HG03469 (cell line): ENCODE results near the gene ZCCHC7.
"Not testable (repeated sequence)": the region's sequence is repeated elsewhere in the genome, so short reads cannot be mapped to it uniquely, and the experiment has no call there.

Experiments
- ATAC-seq: cut with Tn5 transposase; IDR thresholded peaks from one replicate; pipeline ENCODE4 v1.9.1; 2021; ENCODE audit warnings: mild to moderate bottlenecking, moderate library complexity, moderate number of reproducible peaks; ENCODE audit not compliant: unreplicated experiment

ZCCHC7 gene

DNA sequence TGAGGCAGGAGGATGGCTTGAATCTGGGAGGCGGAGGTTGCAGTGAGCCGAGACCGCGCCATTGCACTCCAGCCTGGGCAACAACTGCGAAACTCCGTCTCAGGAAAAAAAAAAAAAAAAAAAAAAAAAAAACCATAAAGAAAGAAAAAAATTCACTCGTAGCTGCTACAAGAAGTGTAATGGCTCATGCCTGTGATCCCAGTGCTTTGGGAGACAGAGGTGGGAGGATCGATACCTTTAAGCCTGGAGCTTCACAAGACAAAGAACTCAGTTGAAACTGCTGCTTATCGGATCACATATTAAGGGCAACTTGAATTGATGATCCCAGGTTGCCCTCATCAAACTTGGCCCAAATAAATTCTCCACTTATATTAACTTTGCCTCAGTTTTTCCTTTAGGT lies 1.0 kb upstream of the ZCCHC7 start:
- no peak for ATAC-seq

DNA sequence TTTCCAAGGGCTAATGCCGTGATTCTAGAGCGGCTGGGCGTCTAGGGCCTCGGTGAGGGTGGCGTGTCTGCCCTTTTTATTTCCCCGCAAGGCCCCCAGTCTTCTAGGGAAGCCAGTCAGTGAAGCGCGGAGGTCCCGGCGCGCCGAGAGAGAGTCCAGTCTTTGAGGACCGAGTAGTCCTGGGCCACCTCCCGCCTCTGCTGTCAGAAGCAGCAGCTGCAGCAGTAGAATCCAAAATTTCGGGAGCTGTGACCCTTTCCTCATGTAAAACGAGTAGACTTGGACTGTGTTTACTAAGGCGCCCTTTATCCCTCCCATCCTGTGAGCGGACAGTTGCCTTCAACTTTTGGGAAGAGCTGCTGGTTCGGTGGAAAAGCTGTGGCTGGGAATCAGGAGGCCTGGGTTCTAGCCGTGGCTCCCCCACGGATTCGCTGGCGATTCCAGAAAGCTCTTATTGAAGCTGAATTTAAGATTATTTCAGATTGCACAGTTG lies 515 bp downstream of the ZCCHC7 start:
- ATAC-seq: not testable (repeated sequence)

DNA sequence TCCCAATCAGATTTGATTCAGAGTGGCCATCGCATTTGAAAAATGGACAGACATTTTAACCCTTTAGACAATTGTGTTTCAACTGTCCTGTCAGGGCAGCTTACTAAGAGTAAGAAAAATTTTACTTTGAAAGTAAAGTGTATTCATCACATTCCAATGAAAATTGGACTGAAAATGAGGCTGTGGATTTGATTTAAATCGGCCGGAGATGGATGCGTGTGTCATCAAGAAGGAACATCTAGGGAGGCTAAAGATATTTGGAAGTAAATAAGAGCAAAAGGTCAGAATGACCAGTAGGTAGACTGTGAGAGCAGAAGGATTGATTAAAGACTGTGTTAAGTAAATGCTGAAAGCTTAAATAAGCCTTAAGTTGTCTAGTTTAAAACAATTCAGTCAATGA lies 1.5 kb downstream of the ZCCHC7 start:
- ATAC-seq: no peak

DNA sequence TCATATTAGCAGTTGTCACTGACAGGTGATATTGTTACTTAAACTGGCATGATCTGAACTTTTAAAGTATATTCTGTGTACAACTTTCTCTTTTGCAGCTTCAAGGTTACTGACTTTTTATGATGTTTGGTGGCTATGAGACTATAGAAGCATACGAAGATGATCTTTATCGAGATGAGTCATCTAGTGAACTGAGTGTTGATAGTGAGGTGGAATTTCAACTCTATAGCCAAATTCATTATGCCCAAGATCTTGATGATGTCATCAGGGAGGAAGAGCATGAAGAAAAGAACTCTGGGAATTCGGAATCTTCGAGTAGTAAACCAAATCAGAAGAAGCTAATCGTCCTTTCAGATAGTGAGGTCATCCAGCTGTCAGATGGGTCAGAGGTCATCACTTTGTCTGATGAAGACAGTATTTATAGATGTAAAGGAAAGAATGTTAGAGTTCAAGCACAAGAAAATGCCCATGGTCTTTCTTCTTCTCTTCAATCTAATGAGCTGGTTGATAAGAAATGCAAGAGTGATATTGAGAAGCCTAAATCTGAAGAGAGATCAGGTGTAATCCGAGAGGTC lies 5.9 kb downstream of the ZCCHC7 start:
- ATAC-seq: no peak

DNA sequence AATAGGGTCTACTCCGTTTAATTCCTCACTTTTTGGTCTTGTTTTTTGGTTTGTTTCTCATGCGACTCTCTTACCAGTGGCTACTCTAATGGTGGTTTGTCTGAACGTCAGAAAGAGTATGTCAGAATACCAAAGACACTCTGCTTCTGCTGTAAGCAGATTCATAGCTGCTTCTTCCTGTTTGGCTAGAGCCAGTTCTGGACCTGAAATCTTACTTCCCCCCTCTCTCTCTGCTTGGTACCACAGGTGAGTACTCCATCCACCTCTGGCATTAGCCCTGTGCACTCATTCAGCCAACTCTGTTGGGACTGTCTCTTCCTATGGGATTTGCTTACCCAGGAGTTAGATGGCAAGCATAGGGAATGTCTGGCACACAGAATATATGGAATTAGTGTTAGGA lies 6.6 kb downstream of the ZCCHC7 start:
- ATAC-seq: no peak

DNA sequence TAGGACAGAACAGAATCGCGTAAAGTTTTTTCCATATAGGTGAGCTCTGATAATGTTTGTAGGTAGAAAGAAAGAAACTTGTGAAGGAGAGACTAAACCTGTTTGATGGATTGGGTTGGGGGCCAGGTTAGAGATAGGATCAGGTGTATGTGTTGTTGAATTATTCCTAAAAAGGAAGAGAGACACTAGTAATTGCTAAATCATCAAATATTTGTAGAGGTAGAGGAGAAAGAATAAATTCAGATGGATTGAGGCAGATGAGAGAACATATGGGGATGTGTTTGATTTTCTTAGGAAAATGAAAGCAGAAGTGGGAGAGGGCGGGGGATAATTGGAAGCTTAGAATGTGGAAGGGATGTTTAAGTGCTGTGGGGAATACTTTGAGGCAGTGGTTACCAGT lies 7.7 kb downstream of the ZCCHC7 start:
- no peak for ATAC-seq

DNA sequence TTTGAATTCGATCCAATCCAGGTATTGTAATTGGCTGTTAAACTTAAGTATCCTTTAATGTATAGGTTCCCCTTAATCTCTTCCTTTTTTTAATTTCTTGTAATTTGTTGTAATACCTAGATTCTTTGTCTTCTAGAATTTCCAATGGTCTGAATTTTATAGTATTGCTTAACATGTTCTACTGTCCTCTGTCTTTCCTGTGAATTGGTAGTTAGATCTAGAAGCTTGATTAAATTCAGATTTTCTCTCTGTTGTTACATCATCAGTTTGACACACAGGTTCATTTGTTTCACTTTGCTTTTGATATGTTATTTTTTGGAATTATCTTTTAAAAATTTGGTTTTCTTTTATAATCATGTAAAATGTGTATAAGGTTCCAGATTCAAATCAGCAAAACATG lies 13.8 kb downstream of the ZCCHC7 start:
- ATAC-seq: no peak

DNA sequence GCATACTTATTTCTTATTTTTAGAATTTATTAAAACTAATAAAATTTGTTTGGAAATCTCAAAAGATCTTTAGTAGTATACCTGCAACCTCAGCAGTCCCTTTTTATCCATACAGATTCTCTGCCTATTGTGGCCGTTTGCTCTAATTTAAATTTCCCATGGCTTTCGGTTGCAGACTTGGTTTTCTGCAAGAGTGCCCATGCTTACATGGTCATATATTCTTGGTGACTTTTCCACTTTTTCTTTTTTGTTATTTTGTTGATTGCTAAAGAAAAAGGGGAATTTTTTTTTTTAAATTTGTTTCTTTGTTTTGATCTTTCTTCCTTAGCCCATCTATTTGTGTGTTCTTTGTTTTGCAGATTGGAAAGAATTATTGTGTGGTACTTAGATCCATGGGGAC lies 20.6 kb downstream of the ZCCHC7 start:
- ATAC-seq: no peak

DNA sequence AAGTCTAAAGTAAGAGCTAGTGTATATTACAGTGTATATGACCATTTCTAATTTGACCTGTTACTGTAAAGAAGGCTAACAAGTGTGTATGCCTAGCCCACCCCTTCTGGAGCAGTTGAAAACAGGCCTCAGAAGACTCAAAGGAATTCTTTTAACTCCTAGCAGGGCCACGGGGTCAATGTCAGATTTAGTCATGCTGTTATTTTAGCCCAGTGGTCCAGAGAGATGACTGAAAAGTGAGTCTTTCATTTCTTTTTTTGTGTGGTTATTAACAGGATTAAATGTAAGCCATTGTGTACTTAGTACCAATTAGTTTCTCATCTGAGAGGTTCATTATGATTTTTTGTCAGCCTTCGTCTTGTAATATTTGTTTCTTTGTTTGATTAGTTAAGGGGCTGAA lies 24.4 kb downstream of the ZCCHC7 start:
- ATAC-seq: peak; percentile 36

DNA sequence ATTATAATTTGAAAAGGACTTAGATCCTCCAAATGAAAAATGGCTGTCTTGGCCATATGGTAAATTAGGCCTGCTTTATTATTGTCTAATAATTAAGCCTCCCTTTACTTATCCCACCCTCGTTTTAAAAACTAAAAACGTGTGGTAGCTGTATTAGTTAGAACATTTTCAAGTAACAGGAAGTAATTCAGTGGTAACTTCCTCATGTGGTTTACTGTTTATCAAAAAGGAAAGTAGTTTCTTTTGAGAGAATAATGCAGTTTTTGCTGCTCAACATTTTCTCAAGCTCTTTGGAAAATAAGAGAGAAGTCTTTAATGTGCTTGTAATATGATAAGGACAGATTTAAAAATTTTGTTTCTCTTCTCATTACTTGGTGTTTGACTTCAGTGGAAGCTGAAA lies 26.0 kb downstream of the ZCCHC7 start:
- ATAC-seq: peak; percentile 41

DNA sequence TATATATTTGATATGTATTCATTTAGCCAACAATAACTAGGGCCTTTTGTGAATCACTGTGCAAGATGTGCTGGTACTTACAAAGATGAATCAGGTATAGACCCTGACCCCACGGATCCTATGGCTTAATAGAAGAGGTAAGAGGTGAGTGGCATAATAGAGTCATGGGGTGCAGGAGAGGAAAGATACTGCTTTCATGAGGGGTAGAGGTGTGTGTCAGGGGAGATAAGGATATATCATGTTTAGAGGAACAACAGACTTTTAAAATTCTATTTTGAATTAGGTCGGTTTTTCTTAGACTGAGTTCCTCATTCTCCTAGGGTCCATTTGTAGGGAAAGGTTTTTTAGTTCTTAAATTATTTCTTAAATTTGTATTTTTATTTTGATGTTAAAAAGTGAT lies 27.8 kb downstream of the ZCCHC7 start:
- ATAC-seq: no peak

DNA sequence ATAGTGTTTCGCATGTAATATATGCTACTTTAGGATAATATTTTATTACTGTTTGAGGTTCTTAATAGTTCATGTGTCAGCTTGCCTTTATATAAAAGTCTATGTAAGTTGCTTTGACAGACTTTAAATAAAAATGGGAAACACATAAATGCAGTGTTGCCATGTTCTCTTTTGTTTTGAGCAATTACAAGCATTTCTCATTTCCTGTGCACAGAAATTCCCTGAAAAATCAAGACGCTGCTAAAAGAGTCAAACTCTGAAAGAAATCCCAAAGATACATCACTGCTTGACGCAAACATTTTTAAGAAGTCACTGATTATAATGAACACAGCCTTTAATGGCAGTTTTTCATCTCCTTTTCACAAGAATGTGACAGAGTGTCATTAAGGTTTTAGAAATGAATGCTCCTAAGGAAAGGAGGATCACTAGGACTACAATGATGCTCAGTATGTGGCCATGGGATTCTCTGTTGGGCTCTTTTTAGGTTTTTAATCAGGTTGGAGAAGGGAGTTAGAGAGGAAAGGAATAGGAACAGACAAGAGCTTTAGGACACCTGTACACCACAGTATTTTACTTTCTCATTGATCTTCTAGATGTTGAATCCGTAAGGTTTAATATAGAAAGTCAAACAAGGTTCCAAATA lies 29.4 kb downstream of the ZCCHC7 start:
- no peak for ATAC-seq

DNA sequence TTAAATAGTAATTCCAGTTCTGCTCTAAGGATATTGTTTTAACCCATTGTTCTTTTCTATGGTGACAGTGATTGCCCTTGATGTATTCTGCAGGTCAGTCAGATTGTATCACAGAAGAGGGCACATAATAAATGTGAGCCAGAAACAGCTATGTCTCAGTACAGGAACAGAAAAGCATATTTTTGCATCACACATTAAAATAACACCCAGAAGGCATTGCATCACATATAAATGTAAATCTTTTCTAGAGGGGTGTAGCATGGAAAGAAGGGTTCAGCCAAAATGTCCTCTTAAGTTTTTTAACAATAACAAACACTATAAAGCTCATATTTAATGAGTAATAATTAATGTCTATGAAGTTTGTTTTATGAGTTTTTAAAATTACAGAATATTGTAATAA lies 30.0 kb downstream of the ZCCHC7 start:
- ATAC-seq: no peak

DNA sequence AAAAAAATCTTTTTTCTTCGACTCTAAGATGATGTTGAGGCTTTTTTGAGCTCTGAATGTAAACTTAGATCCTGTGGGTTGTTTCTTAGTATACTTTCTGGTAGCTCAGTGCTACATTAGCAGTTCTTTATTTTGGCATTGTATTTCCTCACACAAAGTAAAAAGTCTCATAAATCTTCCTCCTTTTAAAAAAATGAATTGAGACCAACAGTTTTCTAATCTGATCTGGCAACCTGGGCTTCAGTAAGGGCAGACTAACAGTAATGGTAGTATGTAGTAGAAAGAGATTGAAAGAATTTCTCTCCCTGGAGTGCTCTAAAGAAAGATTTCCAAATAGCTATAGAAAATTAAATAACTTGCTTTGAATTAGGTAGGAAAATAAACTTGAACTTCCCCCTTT lies 31.4 kb downstream of the ZCCHC7 start:
- no peak for ATAC-seq

DNA sequence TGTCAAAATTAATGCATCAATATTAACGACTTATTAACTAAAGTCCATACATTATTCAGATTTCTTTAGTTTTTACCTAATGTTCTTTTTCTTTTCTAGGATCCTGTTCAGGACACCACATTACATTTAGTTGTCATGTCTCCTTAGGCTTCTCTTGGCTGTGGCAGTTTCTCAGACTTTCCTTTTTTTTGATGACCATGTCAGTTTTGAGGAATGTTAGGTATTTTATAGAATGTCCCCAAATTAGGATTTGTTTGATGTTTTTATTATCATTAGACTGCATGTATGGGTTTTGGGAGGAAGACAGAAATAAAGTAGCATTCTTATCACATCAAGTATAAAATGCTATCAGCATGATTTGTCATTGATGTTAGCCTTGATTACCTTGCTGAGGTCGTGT lies 32.0 kb downstream of the ZCCHC7 start:
- no peak for ATAC-seq

DNA sequence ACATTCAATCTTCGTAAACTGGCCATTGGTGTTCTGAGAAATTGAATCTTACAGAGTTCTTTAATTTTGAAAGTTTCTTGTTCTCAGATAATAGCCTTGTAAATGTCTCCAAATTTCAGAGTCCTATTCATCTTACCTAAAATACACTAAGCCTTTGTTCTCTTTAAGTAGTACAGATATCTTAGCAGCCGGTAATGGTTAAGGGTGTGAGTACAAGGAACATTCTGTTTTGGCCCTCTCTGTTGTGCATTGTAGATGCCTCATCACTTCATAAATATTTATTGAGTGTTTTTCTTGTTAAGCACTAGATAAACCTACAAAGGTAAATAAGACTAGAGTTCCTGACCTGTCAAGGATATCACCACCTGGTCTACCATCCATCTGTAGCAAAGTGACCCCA lies 35.2 kb downstream of the ZCCHC7 start:
- no peak for ATAC-seq

DNA sequence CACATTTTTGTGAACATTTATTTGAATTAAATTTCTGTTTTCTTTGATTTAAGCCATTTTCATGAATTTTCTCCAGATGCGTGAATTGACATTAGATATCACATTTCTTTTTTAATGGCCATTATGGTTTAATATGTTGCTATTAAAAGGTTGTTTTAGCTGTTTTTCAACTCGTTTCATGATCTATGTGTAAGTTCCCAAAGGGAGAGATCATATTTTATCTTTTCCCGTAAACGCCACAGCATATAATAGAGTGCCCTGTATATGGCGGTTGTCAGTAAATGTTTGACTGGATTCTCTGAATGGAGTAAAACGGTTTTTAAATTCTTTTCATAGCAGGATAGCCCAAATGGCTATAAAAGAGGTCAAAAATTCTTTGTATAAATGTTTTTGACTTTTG lies 35.8 kb downstream of the ZCCHC7 start:
- ATAC-seq: no peak

DNA sequence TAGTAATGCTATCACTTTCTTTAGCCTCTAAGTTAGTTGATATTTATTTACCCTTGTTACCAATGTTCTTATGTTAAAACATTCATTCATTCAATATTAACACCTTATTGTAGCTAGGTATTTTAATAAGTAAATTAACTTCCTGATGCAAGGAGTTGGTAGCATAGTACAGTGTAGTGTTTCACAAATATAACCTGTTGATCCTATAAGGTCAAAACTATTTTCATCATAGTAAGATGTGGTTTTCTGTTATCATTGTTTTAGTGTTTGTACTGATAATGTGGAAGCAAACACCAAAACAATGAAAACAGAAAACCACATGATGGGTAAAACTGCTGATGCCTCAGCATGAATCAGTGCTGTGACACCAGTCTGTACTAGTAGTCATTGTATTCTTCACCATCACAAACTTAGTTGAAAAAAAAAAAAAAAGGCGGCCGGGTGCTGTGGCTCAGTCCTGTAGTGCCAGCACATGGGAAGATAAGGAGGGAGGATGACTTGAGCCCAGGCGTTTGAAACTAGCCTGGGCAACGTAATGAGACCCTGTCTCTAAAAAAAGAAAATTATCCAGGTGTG lies 36.5 kb downstream of the ZCCHC7 start:
- ATAC-seq: no peak

DNA sequence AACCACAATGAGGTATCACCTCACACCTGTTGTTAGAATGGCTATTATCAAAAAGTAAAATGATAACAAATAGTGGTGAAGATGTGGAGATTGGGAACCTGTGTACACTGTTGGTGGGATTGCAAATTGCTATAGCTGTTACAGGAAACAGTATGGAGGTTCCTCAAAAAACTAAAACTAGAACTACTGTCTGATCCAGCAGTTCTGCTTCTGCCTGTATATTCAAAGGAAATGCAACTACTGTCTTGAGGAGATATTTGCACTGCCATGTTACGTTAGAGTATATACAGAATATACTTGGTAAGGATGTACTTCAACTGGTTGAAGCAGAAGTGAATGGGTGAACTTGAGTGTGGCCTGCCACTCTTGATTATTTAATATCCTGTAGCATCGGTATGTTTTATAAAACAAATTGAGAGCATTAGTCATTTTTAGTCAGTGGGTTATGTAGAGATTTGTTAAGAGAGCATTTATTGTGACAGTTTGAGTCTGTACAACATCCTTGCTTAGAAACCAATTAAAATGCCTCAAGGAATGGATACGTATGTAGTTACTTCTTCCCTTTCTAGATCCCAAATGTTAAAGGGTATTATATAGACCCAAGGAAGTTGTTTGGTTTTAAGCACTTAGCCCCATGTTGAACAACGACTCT lies 37.5 kb downstream of the ZCCHC7 start:
- no peak for ATAC-seq

DNA sequence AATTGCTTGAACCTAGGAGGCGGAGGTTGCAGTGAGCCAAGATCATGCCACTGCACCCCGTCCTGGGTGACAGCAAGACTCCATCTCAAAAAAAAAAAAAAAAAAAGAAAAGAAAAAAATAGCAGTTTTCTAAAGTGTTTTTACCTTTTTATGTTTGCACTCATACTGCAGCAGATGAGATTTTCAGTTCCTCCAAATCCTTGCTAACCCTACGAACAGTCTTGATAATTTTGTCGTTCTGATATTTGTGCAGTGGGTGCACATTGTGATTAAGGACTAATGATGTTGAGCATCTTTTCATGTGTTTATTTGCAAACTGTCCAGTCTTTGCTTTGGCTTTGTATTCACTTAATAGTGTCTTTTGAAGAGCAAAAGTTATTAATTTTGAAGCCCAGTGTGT lies 42.9 kb downstream of the ZCCHC7 start:
- ATAC-seq: no peak

DNA sequence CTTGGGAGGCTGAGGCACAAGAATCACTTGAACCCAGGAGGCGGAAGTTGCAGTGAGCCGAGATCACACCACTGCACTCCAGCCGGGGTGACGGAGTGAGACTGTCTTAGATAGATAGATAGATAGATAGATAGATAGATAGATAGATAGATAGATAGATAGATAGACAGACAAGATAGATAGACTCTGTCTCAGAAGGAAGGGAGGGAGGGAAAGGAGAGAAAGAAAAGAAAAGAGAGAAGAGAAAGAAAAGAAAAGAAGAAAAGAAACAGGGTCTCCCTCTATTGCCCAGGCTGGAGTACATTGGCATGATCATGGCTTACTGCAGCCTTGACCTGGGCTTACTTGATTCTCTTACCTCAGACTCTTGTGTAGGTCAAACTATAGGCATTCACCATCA lies 44.0 kb downstream of the ZCCHC7 start:
- ATAC-seq: not testable (repeated sequence)

DNA sequence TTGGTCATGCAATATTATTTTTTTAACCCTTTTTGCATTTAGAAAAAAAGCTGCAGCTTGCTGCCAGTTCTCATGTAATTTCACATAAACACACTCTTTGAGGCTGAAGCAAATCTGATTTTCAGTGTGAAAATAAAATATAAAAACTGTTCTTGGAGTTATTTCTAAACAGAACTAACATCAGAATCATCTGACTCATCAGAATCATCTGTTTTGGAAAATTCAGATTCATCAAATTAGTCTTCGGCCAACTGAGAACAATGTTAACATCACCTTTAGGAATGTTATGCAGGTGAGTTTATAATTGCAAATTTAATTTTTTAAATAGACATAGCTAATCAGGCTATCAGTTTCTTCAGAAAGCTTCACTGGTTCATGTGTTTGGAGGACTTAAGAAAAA lies 45.3 kb downstream of the ZCCHC7 start:
- ATAC-seq: no peak
